Measurements from ENCODE around the gene TMEM161B. TPM values are rescaled to one million over a fixed set of nuclear protein-coding genes. Genes with fewer than 3 reads are reported as not detected.
"Not testable (repeated sequence)": the region's sequence is repeated elsewhere in the genome, so short reads cannot be mapped to it uniquely, and the experiment has no call there.

The TMEM161B gene
- total RNA-seq, 4 donors from 2014 or later, result 9.6 to 13.1 (median 11.0) TPM

DNA sequence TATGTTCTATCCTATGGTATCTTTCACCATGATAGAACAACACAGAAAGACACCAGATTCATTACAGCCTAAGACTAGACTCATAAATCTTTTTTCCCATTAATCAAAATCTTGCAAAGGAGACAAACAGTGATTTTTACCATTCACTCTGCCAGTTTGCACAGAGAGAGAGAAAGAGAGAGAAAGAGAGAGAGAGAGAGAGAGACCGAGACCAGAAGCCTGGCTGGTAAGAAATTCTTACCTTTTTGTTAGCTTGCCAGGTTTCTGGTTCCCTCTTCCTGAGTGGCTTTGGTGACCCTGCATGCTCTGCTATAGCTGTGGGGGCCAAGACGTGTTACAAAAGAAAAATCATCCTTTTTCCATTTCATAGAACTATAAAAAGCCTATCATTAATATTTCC is 18.6 kb downstream of the TMEM161B start:
- no peak for TF ChIP-seq CTCF (IDR thresholded peaks at IDR 0.05)
- no peak for DNase-seq (ENCODE audit: low spot score)
- no peak for ATAC-seq (ENCODE audit: low FRiP score)

- no peak for DNase-seq (ENCODE audit: low spot score)
- no peak for TF ChIP-seq CTCF (IDR thresholded peaks at IDR 0.05)
- no peak for ATAC-seq (ENCODE audit: low FRiP score)
These were observed 19.7 kb downstream of the TMEM161B start for GRCh38 chr5:88248743-88249540.

DNA sequence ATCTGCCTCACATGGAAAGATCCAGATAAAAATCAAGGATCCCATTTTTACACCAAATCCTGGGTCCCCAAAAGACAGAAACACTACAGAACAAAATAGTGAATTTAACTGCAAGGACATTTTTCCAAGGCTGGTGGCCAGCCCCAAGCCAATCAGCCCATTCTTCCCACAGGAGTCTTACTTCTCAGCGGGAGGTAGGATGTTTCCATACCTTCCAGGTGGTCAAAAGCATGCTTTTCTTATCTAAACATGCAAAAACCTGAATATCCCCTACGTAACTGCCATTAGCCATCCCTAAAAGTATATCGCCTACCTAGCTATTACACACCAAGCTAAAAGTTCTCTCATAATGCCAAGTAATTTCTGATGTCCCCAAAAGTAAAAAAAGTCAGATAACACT is 20.6 kb downstream of the TMEM161B start:
- TF ChIP-seq CTCF (IDR thresholded peaks at IDR 0.05), result no peak
- ATAC-seq (ENCODE audit: low FRiP score) (no peak), DNase-seq (ENCODE audit: low spot score) (no peak)

DNA sequence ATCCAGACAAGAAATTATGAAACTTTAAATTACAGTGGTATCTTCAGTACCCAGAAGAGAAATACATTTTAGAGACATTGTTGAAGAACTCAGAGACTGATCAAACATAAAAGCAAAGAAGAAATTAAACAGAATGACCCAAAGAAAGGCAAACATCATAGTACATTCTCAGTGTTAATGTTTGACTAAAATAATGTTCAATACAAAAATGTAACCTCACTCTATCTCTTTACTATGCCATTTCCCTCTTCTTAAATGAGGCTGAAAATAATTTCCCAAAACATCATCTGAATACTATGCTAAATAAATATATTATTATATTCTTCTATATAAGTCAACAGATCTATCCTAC is 22.8 kb downstream of the TMEM161B start:
- ATAC-seq (ENCODE audit: low FRiP score) (no peak), DNase-seq (ENCODE audit: low spot score) (no peak)
- no peak for TF ChIP-seq CTCF (IDR thresholded peaks at IDR 0.05)

DNA sequence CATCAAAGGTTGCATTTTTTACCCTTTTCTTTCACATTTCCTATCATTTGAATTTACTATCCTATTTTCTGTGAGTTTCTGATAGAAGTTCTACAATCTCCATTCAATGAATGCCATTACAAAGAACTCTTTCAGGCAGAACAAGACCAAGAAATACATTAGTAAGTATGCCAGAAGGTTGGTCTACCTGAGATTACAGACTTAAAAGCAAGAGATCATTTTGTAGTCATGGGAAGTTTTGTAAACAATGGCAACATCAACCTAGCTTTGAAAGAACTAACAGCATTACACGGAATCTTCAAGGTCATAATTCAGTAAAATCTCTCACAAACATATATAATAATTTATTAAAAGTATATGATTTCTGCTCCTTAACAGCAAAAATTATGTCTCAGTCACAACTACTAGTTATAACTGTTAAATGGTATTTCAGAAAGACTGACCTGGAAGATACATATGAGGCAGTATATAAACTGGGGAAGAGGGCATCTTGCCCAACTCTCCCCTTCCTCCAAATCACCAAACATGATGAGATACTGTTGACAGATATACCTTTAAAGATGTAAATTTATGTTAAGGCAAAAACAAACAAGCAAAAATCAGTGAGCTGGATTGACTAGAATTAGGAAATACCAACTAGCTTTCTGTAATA is 23.3 kb downstream of the TMEM161B start:
- no peak for TF ChIP-seq CTCF (IDR thresholded peaks at IDR 0.05)
- ATAC-seq (ENCODE audit: low FRiP score) (no peak), DNase-seq (ENCODE audit: low spot score) (no peak)

GRCh38 chr5:88244686-88245085 is 24.0 kb downstream of the TMEM161B start:
- ATAC-seq (ENCODE audit: low FRiP score) (no peak), DNase-seq (ENCODE audit: low spot score) (no peak)
- no peak for TF ChIP-seq CTCF (IDR thresholded peaks at IDR 0.05)

- DNase-seq (ENCODE audit: low spot score); ATAC-seq (ENCODE audit: low FRiP score): not testable (repeated sequence)
These were observed 25.2 kb downstream of the TMEM161B start for GRCh38 chr5:88243493-88243892.
